ENCODE results near the gene DNAJC16.
"Not testable (repeated sequence)": the region's sequence is repeated elsewhere in the genome, so short reads cannot be mapped to it uniquely, and the experiment has no call there.

The DNAJC16 gene

GRCh38 chr1:15508700-15509487 lies 17.8 kb upstream of the DNAJC16 start:
- no peak for DNase-seq

- DNase-seq: no peak
These were observed 17.1 kb upstream of the DNAJC16 start for GRCh38 chr1:15509586-15509985.

- no peak for DNase-seq
These were observed 15.8 kb upstream of the DNAJC16 start for GRCh38 chr1:15510611-15511405.

- no peak for DNase-seq
These were observed 13.5 kb upstream of the DNAJC16 start for GRCh38 chr1:15513192-15513591.

- DNase-seq: no peak
These were observed 12.7 kb upstream of the DNAJC16 start for GRCh38 chr1:15513919-15514318.

- DNase-seq: not testable (repeated sequence)
These were observed 12.1 kb upstream of the DNAJC16 start for GRCh38 chr1:15514557-15514956.

GRCh38 chr1:15515022-15515663 lies 11.5 kb upstream of the DNAJC16 start:
- DNase-seq: no peak

- no peak for DNase-seq
These were observed 7.0 kb upstream of the DNAJC16 start for GRCh38 chr1:15519625-15520024.

GRCh38 chr1:15521206-15521906 lies 5.3 kb upstream of the DNAJC16 start:
- not testable (repeated sequence) for DNase-seq

- DNase-seq: no peak
These were observed 4.1 kb upstream of the DNAJC16 start for GRCh38 chr1:15522551-15522950.

- peak; percentile 54 for DNase-seq
These were observed 3.3 kb upstream of the DNAJC16 start for GRCh38 chr1:15523104-15524020.

- no peak for DNase-seq
These were observed 2.7 kb upstream of the DNAJC16 start, which contains the start of gene CASP9 for GRCh38 chr1:15524021-15524282. Gene CASP9 (minus strand): TSS chr1:15524215. CDS start chr1:15524200, 15 bp downstream.

- DNase-seq: peak; percentile 99
These were observed 2.2 kb upstream of the DNAJC16 start for GRCh38 chr1:15524283-15525049.

- no peak for DNase-seq
These were observed 1.3 kb upstream of the DNAJC16 start for GRCh38 chr1:15525050-15526020.

- DNase-seq: no peak
These were observed 593 bp upstream of the DNAJC16 start for GRCh38 chr1:15526021-15526489.

- DNase-seq: no peak
These were observed 4.4 kb downstream of the DNAJC16 start for GRCh38 chr1:15531003-15531402.

- no peak for DNase-seq
These were observed 5.0 kb downstream of the DNAJC16 start for GRCh38 chr1:15531682-15532081.

GRCh38 chr1:15538771-15539170 lies 12.1 kb downstream of the DNAJC16 start:
- DNase-seq: peak; percentile 74

- DNase-seq: no peak
These were observed 13.5 kb downstream of the DNAJC16 start for GRCh38 chr1:15540186-15540585.

Measured in NCI-H1105 (cell line).